SK-N-SH treated with all-trans-retinoic acid at 6 μM for 48 hours (cell line): ENCODE results near the gene TMBIM1.

Source experiments
- ATAC-seq: fragments of 200-7000 bp; cut with Tn5 transposase; 3 replicates; pipeline ENCODE4 v1.9.1; 2020; ENCODE audit warnings: mild to moderate bottlenecking, moderate library complexity
- BACH2 ChIP-seq: fragments of 250-450 bp; sonication (Bioruptor Pico); IDR thresholded peaks from 2 replicates; pipeline ENCODE4 v1.9.0; 2021; ENCODE audit warnings: mild to moderate bottlenecking, borderline replicate concordance
- CREB5 ChIP-seq: fragments of 250-450 bp; sonication (Bioruptor Pico); IDR thresholded peaks from 2 replicates; pipeline ENCODE4 v1.5.1; 2020; ENCODE audit warnings: low read depth, mild to moderate bottlenecking, moderate library complexity
- CSDC2 ChIP-seq: fragments of 250-450 bp; sonication (Bioruptor Pico); IDR thresholded peaks from 2 replicates; pipeline ENCODE4 v1.5.0; 2020; ENCODE audit warnings: mild to moderate bottlenecking, moderate library complexity
- ESRRG ChIP-seq: fragments of 250-450 bp; sonication (Bioruptor Pico); IDR thresholded peaks from 2 replicates; pipeline ENCODE4 v1.6.1; 2021; ENCODE audit warnings: mild to moderate bottlenecking
- GLIS3 ChIP-seq: fragments of 250-450 bp; sonication (Bioruptor Pico); IDR thresholded peaks from 2 replicates; pipeline ENCODE4 v1.5.0; 2020; ENCODE audit warnings: mild to moderate bottlenecking, moderate library complexity
- ISL1 ChIP-seq: fragments of 250-450 bp; sonication (Bioruptor Pico); IDR thresholded peaks from 2 replicates; pipeline ENCODE4 v2.1.2; 2022; ENCODE audit warnings: mild to moderate bottlenecking, moderate library complexity
- OSR1 ChIP-seq: fragments of 250-450 bp; sonication (Bioruptor Pico); IDR thresholded peaks from 2 replicates; pipeline ENCODE4 v1.8.0; 2022; ENCODE audit warnings: moderate library complexity, mild to moderate bottlenecking, inconsistent platforms
- PPARA ChIP-seq: fragments of 250-450 bp; sonication (Bioruptor Pico); IDR thresholded peaks from 2 replicates; pipeline ENCODE4 v1.5.0; 2020; ENCODE audit warnings: mild to moderate bottlenecking, borderline replicate concordance
- RARB ChIP-seq: fragments of 250-450 bp; sonication (Bioruptor Pico); IDR thresholded peaks from 2 replicates; pipeline ENCODE4 v1.8.0; 2021; ENCODE audit warnings: mild to moderate bottlenecking, moderate library complexity
- SNAI2 ChIP-seq: fragments of 250-450 bp; sonication (Bioruptor Pico); IDR thresholded peaks from 2 replicates; pipeline ENCODE4 v1.5.0; 2020; ENCODE audit warnings: mild to moderate bottlenecking, moderate library complexity
- TCF4 ChIP-seq: fragments of 250-450 bp; sonication (Bioruptor Pico); IDR thresholded peaks from 2 replicates; pipeline ENCODE4 v1.8.0; 2021; ENCODE audit warnings: mild to moderate bottlenecking, moderate library complexity, borderline replicate concordance
- TOX ChIP-seq: fragments of 250-450 bp; sonication (Bioruptor Pico); IDR thresholded peaks from 2 replicates; pipeline ENCODE4 v1.8.0; 2021; ENCODE audit warnings: mild to moderate bottlenecking, moderate library complexity, borderline replicate concordance
- ZC3H10 ChIP-seq: fragments of 250-450 bp; sonication (Bioruptor Pico); IDR thresholded peaks from 2 replicates; pipeline ENCODE4 v1.5.1; 2021; ENCODE audit warnings: mild to moderate bottlenecking, moderate library complexity
- ZFP3 ChIP-seq: fragments of 250-450 bp; sonication (Bioruptor Pico); IDR thresholded peaks from 2 replicates; pipeline ENCODE4 v1.5.0; 2020; ENCODE audit warnings: mild to moderate bottlenecking, moderate library complexity
- ZNF565 ChIP-seq: fragments of 450-650 bp; formaldehyde crosslinking; conservative IDR thresholded peaks from 2 replicates; pipeline ENCODE4 v1.5.0; 2020; ENCODE audit warnings: low read depth, mild to moderate bottlenecking, moderate library complexity
- ZNF70 ChIP-seq: fragments of 450-650 bp; formaldehyde crosslinking; IDR thresholded peaks from 2 replicates; pipeline ENCODE4 v1.5.0; 2020; ENCODE audit warnings: mild to moderate bottlenecking, moderate library complexity
- ZNF8 ChIP-seq: fragments of 450-650 bp; formaldehyde crosslinking; IDR thresholded peaks from 2 replicates; pipeline ENCODE4 v1.5.0; 2020; ENCODE audit warnings: mild to moderate bottlenecking, moderate library complexity
- TF ChIP-seq, protein P1 (sequence below): fragments of 250-450 bp; sonication (Bioruptor Pico); IDR thresholded peaks from 2 replicates; pipeline ENCODE4 v1.5.0; 2020; ENCODE audit warnings: mild to moderate bottlenecking, moderate library complexity
- TF ChIP-seq, protein P2 (sequence below): fragments of 250-450 bp; sonication (Bioruptor Pico); IDR thresholded peaks from 2 replicates; pipeline ENCODE4 v1.8.0; 2020; ENCODE audit warnings: mild to moderate bottlenecking, moderate library complexity, borderline replicate concordance
- TF ChIP-seq, protein P3 (sequence below): fragments of 250-450 bp; sonication (Bioruptor Pico); IDR thresholded peaks from 2 replicates; pipeline ENCODE4 v1.8.0; 2021; ENCODE audit warnings: low read depth, mild to moderate bottlenecking, moderate library complexity, borderline replicate concordance
- TF ChIP-seq, protein P4 (sequence below): fragments of 250-450 bp; sonication (Bioruptor Pico); IDR thresholded peaks from 2 replicates; pipeline ENCODE4 v1.5.1; 2021; ENCODE audit warnings: mild to moderate bottlenecking, moderate library complexity

Gene TMBIM1

GRCh38 chr2:218334531-218334930, 42.2 kb upstream of the TMBIM1 start:
- no peak for ATAC-seq
- TF ChIP-seq, protein P1, sequence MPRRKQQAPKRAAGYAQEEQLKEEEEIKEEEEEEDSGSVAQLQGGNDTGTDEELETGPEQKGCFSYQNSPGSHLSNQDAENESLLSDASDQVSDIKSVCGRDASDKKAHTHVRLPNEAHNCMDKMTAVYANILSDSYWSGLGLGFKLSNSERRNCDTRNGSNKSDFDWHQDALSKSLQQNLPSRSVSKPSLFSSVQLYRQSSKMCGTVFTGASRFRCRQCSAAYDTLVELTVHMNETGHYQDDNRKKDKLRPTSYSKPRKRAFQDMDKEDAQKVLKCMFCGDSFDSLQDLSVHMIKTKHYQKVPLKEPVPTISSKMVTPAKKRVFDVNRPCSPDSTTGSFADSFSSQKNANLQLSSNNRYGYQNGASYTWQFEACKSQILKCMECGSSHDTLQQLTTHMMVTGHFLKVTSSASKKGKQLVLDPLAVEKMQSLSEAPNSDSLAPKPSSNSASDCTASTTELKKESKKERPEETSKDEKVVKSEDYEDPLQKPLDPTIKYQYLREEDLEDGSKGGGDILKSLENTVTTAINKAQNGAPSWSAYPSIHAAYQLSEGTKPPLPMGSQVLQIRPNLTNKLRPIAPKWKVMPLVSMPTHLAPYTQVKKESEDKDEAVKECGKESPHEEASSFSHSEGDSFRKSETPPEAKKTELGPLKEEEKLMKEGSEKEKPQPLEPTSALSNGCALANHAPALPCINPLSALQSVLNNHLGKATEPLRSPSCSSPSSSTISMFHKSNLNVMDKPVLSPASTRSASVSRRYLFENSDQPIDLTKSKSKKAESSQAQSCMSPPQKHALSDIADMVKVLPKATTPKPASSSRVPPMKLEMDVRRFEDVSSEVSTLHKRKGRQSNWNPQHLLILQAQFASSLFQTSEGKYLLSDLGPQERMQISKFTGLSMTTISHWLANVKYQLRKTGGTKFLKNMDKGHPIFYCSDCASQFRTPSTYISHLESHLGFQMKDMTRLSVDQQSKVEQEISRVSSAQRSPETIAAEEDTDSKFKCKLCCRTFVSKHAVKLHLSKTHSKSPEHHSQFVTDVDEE (CRISPR knock-in tag): no peak
- TF ChIP-seq CREB5 (CRISPR knock-in tag) (no peak), ZNF70 (CRISPR knock-in tag) (no peak), ZNF565 (no peak), ESRRG (CRISPR knock-in tag) (no peak), OSR1 (CRISPR knock-in tag) (no peak), CSDC2 (CRISPR knock-in tag) (no peak), TCF4 (CRISPR knock-in tag) (no peak), TOX (CRISPR knock-in tag) (no peak), SNAI2 (CRISPR knock-in tag) (no peak), BACH2 (CRISPR knock-in tag) (no peak), GLIS3 (CRISPR knock-in tag) (no peak), ZC3H10 (CRISPR knock-in tag) (no peak), ZNF8 (CRISPR knock-in tag) (no peak)
- TF ChIP-seq, protein P2, sequence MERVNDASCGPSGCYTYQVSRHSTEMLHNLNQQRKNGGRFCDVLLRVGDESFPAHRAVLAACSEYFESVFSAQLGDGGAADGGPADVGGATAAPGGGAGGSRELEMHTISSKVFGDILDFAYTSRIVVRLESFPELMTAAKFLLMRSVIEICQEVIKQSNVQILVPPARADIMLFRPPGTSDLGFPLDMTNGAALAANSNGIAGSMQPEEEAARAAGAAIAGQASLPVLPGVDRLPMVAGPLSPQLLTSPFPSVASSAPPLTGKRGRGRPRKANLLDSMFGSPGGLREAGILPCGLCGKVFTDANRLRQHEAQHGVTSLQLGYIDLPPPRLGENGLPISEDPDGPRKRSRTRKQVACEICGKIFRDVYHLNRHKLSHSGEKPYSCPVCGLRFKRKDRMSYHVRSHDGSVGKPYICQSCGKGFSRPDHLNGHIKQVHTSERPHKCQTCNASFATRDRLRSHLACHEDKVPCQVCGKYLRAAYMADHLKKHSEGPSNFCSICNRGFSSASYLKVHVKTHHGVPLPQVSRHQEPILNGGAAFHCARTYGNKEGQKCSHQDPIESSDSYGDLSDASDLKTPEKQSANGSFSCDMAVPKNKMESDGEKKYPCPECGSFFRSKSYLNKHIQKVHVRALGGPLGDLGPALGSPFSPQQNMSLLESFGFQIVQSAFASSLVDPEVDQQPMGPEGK (CRISPR knock-in tag): no peak
- TF ChIP-seq, protein P3, sequence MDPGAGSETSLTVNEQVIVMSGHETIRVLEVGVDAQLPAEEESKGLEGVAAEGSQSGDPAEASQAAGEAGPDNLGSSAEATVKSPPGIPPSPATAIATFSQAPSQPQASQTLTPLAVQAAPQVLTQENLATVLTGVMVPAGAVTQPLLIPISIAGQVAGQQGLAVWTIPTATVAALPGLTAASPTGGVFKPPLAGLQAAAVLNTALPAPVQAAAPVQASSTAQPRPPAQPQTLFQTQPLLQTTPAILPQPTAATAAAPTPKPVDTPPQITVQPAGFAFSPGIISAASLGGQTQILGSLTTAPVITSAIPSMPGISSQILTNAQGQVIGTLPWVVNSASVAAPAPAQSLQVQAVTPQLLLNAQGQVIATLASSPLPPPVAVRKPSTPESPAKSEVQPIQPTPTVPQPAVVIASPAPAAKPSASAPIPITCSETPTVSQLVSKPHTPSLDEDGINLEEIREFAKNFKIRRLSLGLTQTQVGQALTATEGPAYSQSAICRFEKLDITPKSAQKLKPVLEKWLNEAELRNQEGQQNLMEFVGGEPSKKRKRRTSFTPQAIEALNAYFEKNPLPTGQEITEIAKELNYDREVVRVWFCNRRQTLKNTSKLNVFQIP: no peak

- TF ChIP-seq PPARA (CRISPR knock-in tag) (no peak), TOX (CRISPR knock-in tag) (no peak), SNAI2 (CRISPR knock-in tag) (no peak), BACH2 (CRISPR knock-in tag) (no peak), ISL1 (CRISPR knock-in tag) (no peak), ZFP3 (CRISPR knock-in tag) (no peak), RARB (CRISPR knock-in tag) (no peak), ZC3H10 (CRISPR knock-in tag) (no peak), CREB5 (CRISPR knock-in tag) (no peak), OSR1 (CRISPR knock-in tag) (no peak), CSDC2 (CRISPR knock-in tag) (no peak), ZNF8 (CRISPR knock-in tag) (no peak), ESRRG (CRISPR knock-in tag) (no peak)
- TF ChIP-seq, protein P4, sequence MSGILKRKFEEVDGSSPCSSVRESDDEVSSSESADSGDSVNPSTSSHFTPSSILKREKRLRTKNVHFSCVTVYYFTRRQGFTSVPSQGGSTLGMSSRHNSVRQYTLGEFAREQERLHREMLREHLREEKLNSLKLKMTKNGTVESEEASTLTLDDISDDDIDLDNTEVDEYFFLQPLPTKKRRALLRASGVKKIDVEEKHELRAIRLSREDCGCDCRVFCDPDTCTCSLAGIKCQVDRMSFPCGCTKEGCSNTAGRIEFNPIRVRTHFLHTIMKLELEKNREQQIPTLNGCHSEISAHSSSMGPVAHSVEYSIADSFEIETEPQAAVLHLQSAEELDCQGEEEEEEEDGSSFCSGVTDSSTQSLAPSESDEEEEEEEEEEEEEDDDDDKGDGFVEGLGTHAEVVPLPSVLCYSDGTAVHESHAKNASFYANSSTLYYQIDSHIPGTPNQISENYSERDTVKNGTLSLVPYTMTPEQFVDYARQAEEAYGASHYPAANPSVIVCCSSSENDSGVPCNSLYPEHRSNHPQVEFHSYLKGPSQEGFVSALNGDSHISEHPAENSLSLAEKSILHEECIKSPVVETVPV: no peak
- TF ChIP-seq, protein P2 (CRISPR knock-in tag): no peak
- TF ChIP-seq, protein P1 (CRISPR knock-in tag): no peak
- no peak for ATAC-seq
These were observed 40.8 kb upstream of the TMBIM1 start for GRCh38 chr2:218332920-218333645.
